ENCODE results near the gene ATP1A1.

- TF ChIP-seq CTCF (IDR thresholded peaks at IDR 0.05) = no peak
- TF ChIP-seq EZH2 (IDR thresholded peaks at IDR 0.05; ENCODE audit: borderline replicate concordance, insufficient read depth, low read depth, low read length, poor library complexity, severe bottlenecking) = no peak
These were observed 25.3 kb upstream of the ATP1A1 start for GRCh38 chr1:116347696-116348095.
